Neuronal stem cell (in vitro differentiated cells): Measurements from ENCODE around the gene GABRR2.

Source experiments
- DNase-seq: peaks from one replicate; pipeline ENCODE4 v3.0.0-alpha.2; 2013; ENCODE audit warnings: low spot score
- H2AFZ ChIP-seq: one replicate; pipeline ENCODE4 v1.6.1; 2013; ENCODE audit warnings: mild to moderate bottlenecking, low read length, inconsistent platforms
- H2AK5ac ChIP-seq: 2 replicates; pipeline ENCODE4 v1.6.1; 2013; ENCODE audit warnings: low read depth, mild to moderate bottlenecking, inconsistent platforms, low read length, moderate library complexity, mixed read lengths
- H2BK120ac ChIP-seq: 2 replicates; pipeline ENCODE4 v1.6.1; 2013; ENCODE audit warnings: low read depth, mild to moderate bottlenecking, inconsistent platforms, low read length, moderate library complexity, mixed read lengths
- H2BK12ac ChIP-seq: one replicate; pipeline ENCODE4 v1.6.1; 2013; ENCODE audit warnings: low read length, inconsistent platforms
- H2BK15ac ChIP-seq: 2 replicates; pipeline ENCODE4 v1.6.1; 2013; ENCODE audit warnings: mild to moderate bottlenecking, low read length, inconsistent platforms, mixed read lengths
- H2BK5ac ChIP-seq: one replicate; pipeline ENCODE4 v1.6.1; 2013; ENCODE audit warnings: inconsistent platforms, mild to moderate bottlenecking, low read length, moderate library complexity
- H3K14ac ChIP-seq: one replicate; pipeline ENCODE4 v1.6.1; 2013; ENCODE audit warnings: low read length, inconsistent platforms
- H3K18ac ChIP-seq: 2 replicates; pipeline ENCODE4 v1.6.1; 2013; ENCODE audit warnings: low read length, inconsistent platforms
- H3K23ac ChIP-seq: 2 replicates; pipeline ENCODE4 v1.6.1; 2013; ENCODE audit warnings: low read depth, mild to moderate bottlenecking, mixed read lengths, low read length, inconsistent platforms; ENCODE audit not compliant: poor library complexity
- H3K27ac ChIP-seq: replicated peaks from 3 replicates; pipeline ENCODE4 v1.5.1; 2013; ENCODE audit warnings: low read length, inconsistent platforms
- H3K27me3 ChIP-seq, 3 experiments: 2 replicates each; pipeline ENCODE4 v1.6.1; 2013; ENCODE audit warnings: low read length in 3 of 3, mild to moderate bottlenecking in 2 of 3, inconsistent platforms in 1 of 3, low read depth in 1 of 3, mixed read lengths in 1 of 3, moderate library complexity in 1 of 3; ENCODE audit not compliant: control insufficient read depth in 3 of 3, insufficient read depth in 3 of 3
- H3K36me3 ChIP-seq, 2 donors: replicated peaks in 1 of 2; 2 replicates each; pipeline ENCODE4 v1.6.1; 2013; ENCODE audit warnings: low read length in 2 of 2; ENCODE audit not compliant: control insufficient read depth in 2 of 2, insufficient read depth in 2 of 2
- H3K4ac ChIP-seq: 2 replicates; pipeline ENCODE4 v1.6.1; 2013; ENCODE audit warnings: inconsistent platforms, mild to moderate bottlenecking, low read length, moderate library complexity
- H3K4me1 ChIP-seq, 2 donors: 1 replicate in 1 of 2; 2 replicates in 1 of 2; pipeline ENCODE4 v1.6.1; 2013; ENCODE audit warnings: low read length in 2 of 2, low read depth in 1 of 2; ENCODE audit not compliant: control insufficient read depth in 2 of 2, insufficient read depth in 1 of 2
- H3K4me2 ChIP-seq: one replicate; pipeline ENCODE4 v1.6.1; 2013; ENCODE audit warnings: mild to moderate bottlenecking, low read length, inconsistent platforms; ENCODE audit not compliant: insufficient read depth, poor library complexity, severe bottlenecking
- H3K4me3 ChIP-seq, 2 donors: 2 replicates each; pipeline ENCODE4 v1.5.1; 2013; ENCODE audit warnings: low read length in 2 of 2, mild to moderate bottlenecking in 2 of 2, inconsistent platforms in 1 of 2, moderate library complexity in 1 of 2
- H3K79me1 ChIP-seq: one replicate; pipeline ENCODE4 v1.6.1; 2013; ENCODE audit warnings: low read depth, mild to moderate bottlenecking, inconsistent platforms, low read length, moderate library complexity
- H3K9ac ChIP-seq: one replicate; pipeline ENCODE4 v1.6.1; 2013; ENCODE audit warnings: mild to moderate bottlenecking, low read depth, low read length, inconsistent platforms; ENCODE audit not compliant: poor library complexity
- H3K9me3 ChIP-seq, 2 donors: replicated peaks in 1 of 2; 2 replicates each; pipeline versions ENCODE3 to v1.6.1; 2013; ENCODE audit warnings: low read length in 2 of 2, mild to moderate bottlenecking in 2 of 2, inconsistent platforms in 1 of 2, low read depth in 1 of 2, mixed read lengths in 1 of 2, moderate library complexity in 1 of 2; ENCODE audit not compliant: control insufficient read depth in 2 of 2, insufficient read depth in 1 of 2
- H4K8ac ChIP-seq: one replicate; pipeline ENCODE4 v1.6.1; 2013; ENCODE audit warnings: low read depth, mild to moderate bottlenecking, inconsistent platforms, low read length, moderate library complexity
- H4K91ac ChIP-seq: one replicate; pipeline ENCODE4 v1.6.1; 2013; ENCODE audit warnings: low read length, low read depth, mild to moderate bottlenecking, inconsistent platforms; ENCODE audit not compliant: poor library complexity
- WGBS, 2 donors: extraction: QIAGEN DNeasy Blood & Tissue Kit; methylation state at CpG; one replicate each; pipeline ENCODE4 v1.1.7; 2013; ENCODE audit warnings: missing lambda C conversion rate in 2 of 2, mixed read lengths in 1 of 2; ENCODE audit not compliant: insufficient read length in 2 of 2, insufficient replicate concordance in 1 of 2; ENCODE audit errors: extremely low coverage in 2 of 2; 5-methylcytosine and 5-hydroxymethylcytosine counted together

GABRR2 gene

DNA sequence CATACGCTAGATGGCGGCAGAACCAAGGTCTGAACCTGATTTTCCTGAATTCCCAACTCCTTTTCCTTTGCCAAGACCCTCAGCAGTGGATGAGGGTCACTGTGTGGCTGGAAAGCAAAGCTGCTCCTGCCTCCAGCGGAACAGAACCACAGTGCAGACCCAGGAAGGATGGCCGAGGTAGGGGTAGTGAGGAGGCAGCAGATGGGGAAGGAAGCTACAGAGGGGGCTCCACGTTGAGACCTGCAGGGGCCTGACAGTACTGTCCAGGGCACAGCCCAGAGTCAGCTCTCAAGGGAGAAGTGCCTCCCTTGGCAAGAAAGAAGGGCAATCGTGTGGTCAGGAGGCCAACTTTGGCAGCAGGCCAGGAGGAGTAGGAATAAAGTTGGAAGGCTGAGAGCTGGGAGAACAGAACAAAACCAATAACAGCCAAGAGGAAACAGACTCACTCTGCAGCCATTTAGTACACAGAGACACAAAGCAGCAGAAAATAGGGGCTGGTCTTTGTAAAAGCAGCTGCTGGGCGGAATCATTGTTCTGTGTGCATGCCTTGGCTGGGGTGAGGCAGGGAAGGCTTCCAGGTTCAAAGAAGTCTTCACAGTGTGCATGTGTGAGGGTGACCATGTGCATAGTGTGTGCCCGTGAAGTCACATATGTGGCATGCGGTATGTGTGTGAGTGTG lies 3.1 kb downstream of the GABRR2 start:
- H3K4me3 ChIP-seq: peak overlapping the region in 1 of 2 donors; percentile 4
- H3K4ac ChIP-seq: no peak overlapping the region
- H2BK5ac ChIP-seq: peak overlapping the region; percentile 16
- peak overlapping the region; percentile 11 for H2BK15ac ChIP-seq
- H4K91ac ChIP-seq: no peak overlapping the region
- peak overlapping the region; percentile 53 for H3K27ac ChIP-seq
- H3K4me2 ChIP-seq: no peak overlapping the region
- H2AFZ ChIP-seq: peak overlapping the region; percentile 90
- DNase-seq: peak; percentile 73
- no peak overlapping the region for H2BK12ac ChIP-seq
- H3K18ac ChIP-seq: peak overlapping the region; percentile 92
- H3K14ac ChIP-seq: peak overlapping the region; percentile 42
- H3K9ac ChIP-seq: peak overlapping the region; percentile 50
- H2BK120ac ChIP-seq: peak overlapping the region; percentile 10
- H3K36me3 ChIP-seq: no peaks in the 10 kb centered on the region
- WGBS, 2 donors: no CpG with 5 or more reads among the region's 9 CpGs
- H3K4me1 ChIP-seq: peaks cover 11 to 18% of the 10 kb centered on the region in 2 donors
- H3K79me1 ChIP-seq: no peaks in the 10 kb centered on the region
- peak overlapping the region; percentile 12 for H3K23ac ChIP-seq
- H4K8ac ChIP-seq: peak overlapping the region; percentile 89
- H2AK5ac ChIP-seq: no peak overlapping the region
- no peaks in the 10 kb centered on the region for H3K9me3 ChIP-seq
- H3K27me3 ChIP-seq: peaks cover 0 to under 1% (median 0%) of the 10 kb centered on the region in 3 experiments

DNA sequence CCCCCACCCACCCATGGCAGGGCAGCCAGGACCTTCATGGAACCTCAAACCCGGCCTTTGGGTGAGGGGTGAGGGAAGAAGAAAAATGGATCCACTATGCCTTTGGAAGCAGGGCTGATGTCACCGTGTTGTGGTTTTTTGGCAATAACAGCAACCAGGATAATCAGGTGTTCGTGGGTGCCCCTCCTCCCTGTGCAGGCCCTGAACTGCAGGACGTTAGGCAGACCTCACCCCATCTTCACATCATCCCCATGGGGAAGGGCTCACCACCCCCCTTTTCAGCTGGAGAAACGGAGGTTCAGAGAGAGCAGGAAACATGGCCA lies 3.6 kb downstream of the GABRR2 start:
- Histone ChIP-seq H3K14ac (no peak overlapping the region), H3K4me2 (no peak overlapping the region), H2BK12ac (no peak overlapping the region), H3K9ac (no peak overlapping the region), H3K18ac (no peak overlapping the region), H3K36me3 (no peaks in the 10 kb centered on the region), H3K27me3 (peaks cover 0 to 3% (median 0%) of the 10 kb centered on the region in 3 experiments), H4K8ac (no peak overlapping the region), H3K9me3 (no peaks in the 10 kb centered on the region), H3K79me1 (no peaks in the 10 kb centered on the region), H4K91ac (no peak overlapping the region), H3K4me3 (no peak overlapping the region), H2BK5ac (no peak overlapping the region), H3K4ac (peak overlapping the region; percentile 15), H3K23ac (no peak overlapping the region), H3K27ac (no peak overlapping the region), H2BK15ac (peak overlapping the region; percentile 49), H2BK120ac (peak overlapping the region; percentile 10), H2AFZ (peak overlapping the region; percentile 90), H3K4me1 (peaks cover 11 to 18% of the 10 kb centered on the region in 2 donors), H2AK5ac (no peak overlapping the region)
- WGBS, 2 donors: no CpG with 5 or more reads among the region's 5 CpGs
- no peak for DNase-seq

DNA sequence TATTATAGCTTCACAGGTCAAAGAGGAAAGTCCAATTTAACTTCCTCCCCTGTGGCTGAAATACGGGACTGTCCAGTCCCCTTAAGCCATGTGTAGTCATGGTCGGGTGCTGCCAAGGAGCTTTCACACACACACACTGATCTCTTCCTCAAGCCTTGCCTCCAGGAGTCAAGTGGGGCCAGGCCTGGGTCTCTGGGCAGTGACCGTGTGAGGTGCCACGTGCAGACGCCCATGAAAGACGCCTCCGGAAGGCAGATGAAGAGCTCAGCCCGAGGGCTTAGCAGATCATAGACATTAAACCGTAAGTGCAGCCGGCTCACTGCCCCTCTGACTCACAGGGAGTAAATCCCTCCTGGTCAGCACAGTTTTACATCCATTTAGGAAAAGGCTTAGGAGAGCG lies 4.2 kb downstream of the GABRR2 start:
- no peaks in the 10 kb centered on the region for H3K9me3 ChIP-seq
- no peaks in the 10 kb centered on the region for H3K79me1 ChIP-seq
- H3K14ac ChIP-seq: no peak overlapping the region
- H3K27ac ChIP-seq: no peak overlapping the region
- H2BK15ac ChIP-seq: peak overlapping the region; percentile 49
- no peak overlapping the region for H3K9ac ChIP-seq
- peaks cover 0 to 3% (median 0%) of the 10 kb centered on the region in 3 experiments for H3K27me3 ChIP-seq
- H4K8ac ChIP-seq: no peak overlapping the region
- WGBS, 2 donors: no CpG with 5 or more reads among the region's 11 CpGs
- H3K18ac ChIP-seq: peak overlapping the region; percentile 40
- H4K91ac ChIP-seq: no peak overlapping the region
- H3K23ac ChIP-seq: no peak overlapping the region
- no peaks in the 10 kb centered on the region for H3K36me3 ChIP-seq
- no peak overlapping the region for H2BK5ac ChIP-seq
- no peak overlapping the region for H3K4me3 ChIP-seq
- H3K4me1 ChIP-seq: peaks cover 11 to 18% of the 10 kb centered on the region in 2 donors
- H2BK120ac ChIP-seq: peak overlapping the region; percentile 49
- no peak for DNase-seq
- H3K4me2 ChIP-seq: no peak overlapping the region
- peak overlapping the region; percentile 41 for H2AK5ac ChIP-seq
- peak overlapping the region; percentile 90 for H2AFZ ChIP-seq
- no peak overlapping the region for H3K4ac ChIP-seq
- H2BK12ac ChIP-seq: peak overlapping the region; percentile 63

DNA sequence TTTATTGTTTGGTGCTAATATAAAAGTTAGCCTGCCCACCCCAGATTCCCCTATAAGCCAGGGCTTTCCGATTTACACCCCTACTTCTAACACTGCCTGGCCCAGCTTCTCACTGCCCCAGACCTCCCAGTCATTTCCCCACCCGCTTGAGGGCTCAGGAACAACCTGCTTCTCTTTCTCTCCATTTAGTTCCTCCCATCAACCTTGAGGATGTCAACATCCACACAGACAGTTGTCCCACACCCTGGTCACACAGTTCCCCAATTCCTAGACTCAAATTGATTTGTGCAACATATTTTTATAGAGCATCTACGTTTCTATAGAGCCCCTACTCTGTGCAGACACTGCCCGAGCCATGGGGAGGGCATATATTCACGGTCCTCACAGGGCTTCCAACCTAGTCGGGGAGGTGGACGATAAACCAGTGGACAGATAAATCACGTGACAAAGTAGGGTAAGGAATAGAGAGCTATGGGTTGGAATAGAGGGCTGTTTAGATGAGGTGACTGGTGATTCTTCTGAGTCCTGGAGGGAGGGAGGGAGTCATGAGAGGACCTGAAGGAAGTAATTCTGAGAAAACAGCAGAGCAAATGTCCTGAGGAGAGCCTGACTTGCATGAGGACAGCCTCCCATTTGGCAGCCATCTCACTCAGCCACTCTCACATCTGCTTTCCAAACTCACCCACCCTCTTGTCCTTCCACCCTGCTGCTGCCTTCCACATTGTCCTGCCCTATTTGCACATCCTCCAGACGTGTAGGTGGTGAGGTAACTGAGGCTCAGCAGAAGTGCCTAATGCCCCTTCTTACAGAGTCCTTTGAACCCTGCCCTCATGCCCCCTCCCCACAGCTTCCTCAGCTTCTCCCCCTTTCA lies 6.3 kb downstream of the GABRR2 start:
- no peak overlapping the region for H3K4me3 ChIP-seq
- H3K4ac ChIP-seq: no peak overlapping the region
- no peak overlapping the region for H2BK5ac ChIP-seq
- peaks cover 0 to 3% (median 0%) of the 10 kb centered on the region in 3 experiments for H3K27me3 ChIP-seq
- H2AFZ ChIP-seq: no peak overlapping the region
- H3K79me1 ChIP-seq: no peaks in the 10 kb centered on the region
- no peak overlapping the region for H4K8ac ChIP-seq
- no peak overlapping the region for H3K18ac ChIP-seq
- WGBS, 2 donors: no CpG with 5 or more reads among the region's 9 CpGs
- no peak overlapping the region for H3K23ac ChIP-seq
- H3K9ac ChIP-seq: no peak overlapping the region
- H3K36me3 ChIP-seq: no peaks in the 10 kb centered on the region
- no peak overlapping the region for H2BK120ac ChIP-seq
- H3K4me2 ChIP-seq: no peak overlapping the region
- H3K27ac ChIP-seq: no peak overlapping the region
- no peak overlapping the region for H2BK12ac ChIP-seq
- H2BK15ac ChIP-seq: no peak overlapping the region
- H4K91ac ChIP-seq: no peak overlapping the region
- H3K4me1 ChIP-seq: peaks cover 11 to 18% of the 10 kb centered on the region in 2 donors
- no peak overlapping the region for H3K14ac ChIP-seq
- no peaks in the 10 kb centered on the region for H3K9me3 ChIP-seq
- no peak for DNase-seq
- H2AK5ac ChIP-seq: no peak overlapping the region
